PC-9 (cell line): Measurements from ENCODE around the gene ATP11A.

ENCODE experiments used
- EZH2 ChIP-seq: fragments of 200-600 bp; sonication (generic); IDR thresholded peaks from 2 replicates; pipeline ENCODE4 v1.8.0; 2017; ENCODE audit warnings: antibody characterized with exemption, low read depth
- TF ChIP-seq, protein P1 (sequence below): fragments of 200-600 bp; sonication (generic); conservative IDR thresholded peaks from 2 replicates; pipeline ENCODE4 v1.6.1; 2017; ENCODE audit warnings: mixed run types, antibody characterized with exemption, mild to moderate bottlenecking, moderate library complexity

DNA sequence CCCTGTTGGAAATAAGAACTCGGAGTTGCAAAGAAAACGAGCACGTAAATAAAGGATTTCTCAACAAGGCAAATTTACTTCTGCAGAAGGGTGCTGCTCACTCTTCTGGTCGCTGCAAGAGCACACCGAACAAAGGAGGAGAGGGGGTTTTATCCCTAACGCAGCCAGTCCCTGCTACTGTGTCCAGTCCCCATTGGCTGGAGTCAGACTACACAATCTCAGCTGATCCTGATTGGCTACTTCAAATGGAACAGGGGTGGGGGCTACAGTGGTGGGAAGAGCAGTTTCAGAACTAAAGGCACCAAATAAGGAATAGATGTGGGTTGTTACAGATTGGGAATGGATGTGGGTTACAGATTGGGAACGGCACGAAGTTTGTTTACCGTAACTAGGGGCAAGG, 215.2 kb downstream of the ATP11A start:
- TF ChIP-seq, protein P1, sequence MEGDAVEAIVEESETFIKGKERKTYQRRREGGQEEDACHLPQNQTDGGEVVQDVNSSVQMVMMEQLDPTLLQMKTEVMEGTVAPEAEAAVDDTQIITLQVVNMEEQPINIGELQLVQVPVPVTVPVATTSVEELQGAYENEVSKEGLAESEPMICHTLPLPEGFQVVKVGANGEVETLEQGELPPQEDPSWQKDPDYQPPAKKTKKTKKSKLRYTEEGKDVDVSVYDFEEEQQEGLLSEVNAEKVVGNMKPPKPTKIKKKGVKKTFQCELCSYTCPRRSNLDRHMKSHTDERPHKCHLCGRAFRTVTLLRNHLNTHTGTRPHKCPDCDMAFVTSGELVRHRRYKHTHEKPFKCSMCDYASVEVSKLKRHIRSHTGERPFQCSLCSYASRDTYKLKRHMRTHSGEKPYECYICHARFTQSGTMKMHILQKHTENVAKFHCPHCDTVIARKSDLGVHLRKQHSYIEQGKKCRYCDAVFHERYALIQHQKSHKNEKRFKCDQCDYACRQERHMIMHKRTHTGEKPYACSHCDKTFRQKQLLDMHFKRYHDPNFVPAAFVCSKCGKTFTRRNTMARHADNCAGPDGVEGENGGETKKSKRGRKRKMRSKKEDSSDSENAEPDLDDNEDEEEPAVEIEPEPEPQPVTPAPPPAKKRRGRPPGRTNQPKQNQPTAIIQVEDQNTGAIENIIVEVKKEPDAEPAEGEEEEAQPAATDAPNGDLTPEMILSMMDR: no peak
- TF ChIP-seq EZH2: no peak
